ENCODE results near the gene CYB561D2.
A peak's percentile ranks its signal among the peaks of the same experiment; 100 is the strongest.

The CYB561D2 gene

GRCh38 chr3:50323614-50324199 lies 27.0 kb upstream of the CYB561D2 start:
- H3K4me3 ChIP-seq (ENCODE audit: control insufficient read depth, low read depth, low read length), result no peak overlapping the region
- TF ChIP-seq CTCF (conservative IDR thresholded peaks at IDR 0.05; ENCODE audit: control insufficient read depth, insufficient read depth, low read depth, low read length), result no peak
- no peak for DNase-seq (ENCODE audit: low read depth)

GRCh38 chr3:50324351-50325112 lies 26.1 kb upstream of the CYB561D2 start:
- TF ChIP-seq CTCF (conservative IDR thresholded peaks at IDR 0.05; ENCODE audit: control insufficient read depth, insufficient read depth, low read depth, low read length), result peak; percentile 85
- H3K4me3 ChIP-seq (ENCODE audit: control insufficient read depth, low read depth, low read length), result no peak overlapping the region
- DNase-seq (ENCODE audit: low read depth), result peak; percentile 69

- DNase-seq (ENCODE audit: low read depth), result no peak
- no peak overlapping the region for H3K4me3 ChIP-seq (ENCODE audit: control insufficient read depth, low read depth, low read length)
- no peak for TF ChIP-seq CTCF (conservative IDR thresholded peaks at IDR 0.05; ENCODE audit: control insufficient read depth, insufficient read depth, low read depth, low read length)
Observed at GRCh38 chr3:50325113-50325480, 25.6 kb upstream of the CYB561D2 start.

GRCh38 chr3:50325497-50326181 lies 25.0 kb upstream of the CYB561D2 start:
- DNase-seq (ENCODE audit: low read depth), result no peak
- no peak for TF ChIP-seq CTCF (conservative IDR thresholded peaks at IDR 0.05; ENCODE audit: control insufficient read depth, insufficient read depth, low read depth, low read length)
- no peak overlapping the region for H3K4me3 ChIP-seq (ENCODE audit: control insufficient read depth, low read depth, low read length)

- DNase-seq (ENCODE audit: low read depth), result no peak
- H3K4me3 ChIP-seq (ENCODE audit: control insufficient read depth, low read depth, low read length), result no peak overlapping the region
- TF ChIP-seq CTCF (conservative IDR thresholded peaks at IDR 0.05; ENCODE audit: control insufficient read depth, insufficient read depth, low read depth, low read length), result no peak
Observed at GRCh38 chr3:50326182-50326541, 24.5 kb upstream of the CYB561D2 start.

GRCh38 chr3:50327129-50327528 lies 23.5 kb upstream of the CYB561D2 start:
- no peak for TF ChIP-seq CTCF (conservative IDR thresholded peaks at IDR 0.05; ENCODE audit: control insufficient read depth, insufficient read depth, low read depth, low read length)
- peak overlapping the region; percentile 76 for H3K4me3 ChIP-seq (ENCODE audit: control insufficient read depth, low read depth, low read length)
- DNase-seq (ENCODE audit: low read depth), result no peak

All from fibroblast of mammary gland (primary cell).